MCF 10A (cell line): ENCODE measurements around the gene MCC. TPM values are rescaled to one million over a fixed set of nuclear protein-coding genes. Genes with fewer than 3 reads are reported as not detected.

Source experiments
- BruUV-seq: library from RNA; stranded (reverse); fragments of 400-500 nt; replicated peaks from 2 replicates; lab custom pipeline; 2021; lab: Mats Ljungman, UMichigan
- CTCF ChIA-PET: fragments of 300-600 bp; sonication (Branson Sonifier 250); formaldehyde crosslinking; extraction: SDS; loops from one replicate; lab custom pipeline; 2021; ENCODE audit warnings: antibody characterized with exemption, inconsistent platforms; lab: Yijun Ruan, JAX
- POLR2A ChIA-PET: fragments of 300-600, 350-650 bp; sonication (Branson Sonifier 250); formaldehyde crosslinking; extraction: SDS; loops from one replicate; lab custom pipeline; 2020; ENCODE audit warnings: antibody characterized with exemption, inconsistent platforms; lab: Yijun Ruan, JAX
- DNase-seq: peaks from one replicate; pipeline ENCODE4 v3.0.0-alpha.2; 2018; ENCODE audit not compliant: unreplicated experiment
- H3K27ac Mint-ChIP-seq: one replicate; pipeline ENCODE4 v1.8.0; 2022; ENCODE audit warnings: mild to moderate bottlenecking, low read depth, mixed read lengths; ENCODE audit not compliant: unreplicated experiment
- H3K27me3 Mint-ChIP-seq: one replicate; pipeline ENCODE4 v1.8.0; 2022; ENCODE audit warnings: mixed read lengths; ENCODE audit not compliant: insufficient read depth, unreplicated experiment
- H3K36me3 Mint-ChIP-seq: one replicate; pipeline ENCODE4 v1.8.0; 2022; ENCODE audit warnings: mild to moderate bottlenecking, moderate library complexity, mixed read lengths; ENCODE audit not compliant: insufficient read depth, unreplicated experiment
- H3K4me1 Mint-ChIP-seq: one replicate; pipeline ENCODE4 v1.8.0; 2022; ENCODE audit warnings: mixed read lengths; ENCODE audit not compliant: insufficient read depth, unreplicated experiment
- H3K4me3 Mint-ChIP-seq: one replicate; pipeline ENCODE4 v1.8.0; 2022; ENCODE audit warnings: mild to moderate bottlenecking, moderate library complexity, mixed read lengths; ENCODE audit not compliant: unreplicated experiment
- H3K9me3 Mint-ChIP-seq: one replicate; pipeline ENCODE4 v1.8.0; 2022; ENCODE audit warnings: mixed read lengths; ENCODE audit not compliant: unreplicated experiment
- intact Hi-C: fragments of 100-400 bp; cut with micrococcal nuclease; formaldehyde crosslinking; loops from 2 replicates; pipeline ENCODE4 v1.14.1; 2022
- total RNA-seq: library from RNA; stranded (reverse); gene quantifications from 2 replicates; pipeline ENCODE4 v1.2.3, GENCODE V29; 2022
- TF ChIP-seq, protein P1 (sequence below): fragments of 200-600 bp; IDR thresholded peaks from one replicate; pipeline ENCODE4 v1.8.0; 2022; ENCODE audit warnings: antibody characterized with exemption, mild to moderate bottlenecking; ENCODE audit not compliant: unreplicated experiment

MCC gene
- total RNA-seq, 1 experiment from 2014 or later = 25.3 TPM

DNA sequence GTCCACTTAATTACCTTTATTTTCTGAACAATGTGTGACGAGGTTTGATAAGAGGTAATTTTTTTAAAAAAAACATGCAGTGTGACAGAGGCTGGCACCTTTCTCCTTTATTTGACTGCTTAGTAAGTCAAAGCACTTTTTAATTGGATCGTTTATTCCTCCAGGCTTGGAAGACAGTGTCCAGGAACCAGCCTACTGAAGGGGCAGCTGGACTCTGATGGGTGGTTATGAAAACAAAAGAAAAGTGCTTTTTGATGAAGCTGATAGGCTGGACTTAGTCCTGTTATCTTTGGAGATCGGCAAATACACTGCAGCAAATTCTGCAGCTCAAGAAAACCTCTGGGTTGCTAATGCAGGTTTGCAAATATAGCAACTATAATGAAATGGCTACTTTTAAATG lies 370.0 kb downstream of the MCC start:
- DNase-seq = no peak
- no peaks in the 10 kb centered on the region for H3K9me3 Mint-ChIP-seq
- TF ChIP-seq, protein P1, sequence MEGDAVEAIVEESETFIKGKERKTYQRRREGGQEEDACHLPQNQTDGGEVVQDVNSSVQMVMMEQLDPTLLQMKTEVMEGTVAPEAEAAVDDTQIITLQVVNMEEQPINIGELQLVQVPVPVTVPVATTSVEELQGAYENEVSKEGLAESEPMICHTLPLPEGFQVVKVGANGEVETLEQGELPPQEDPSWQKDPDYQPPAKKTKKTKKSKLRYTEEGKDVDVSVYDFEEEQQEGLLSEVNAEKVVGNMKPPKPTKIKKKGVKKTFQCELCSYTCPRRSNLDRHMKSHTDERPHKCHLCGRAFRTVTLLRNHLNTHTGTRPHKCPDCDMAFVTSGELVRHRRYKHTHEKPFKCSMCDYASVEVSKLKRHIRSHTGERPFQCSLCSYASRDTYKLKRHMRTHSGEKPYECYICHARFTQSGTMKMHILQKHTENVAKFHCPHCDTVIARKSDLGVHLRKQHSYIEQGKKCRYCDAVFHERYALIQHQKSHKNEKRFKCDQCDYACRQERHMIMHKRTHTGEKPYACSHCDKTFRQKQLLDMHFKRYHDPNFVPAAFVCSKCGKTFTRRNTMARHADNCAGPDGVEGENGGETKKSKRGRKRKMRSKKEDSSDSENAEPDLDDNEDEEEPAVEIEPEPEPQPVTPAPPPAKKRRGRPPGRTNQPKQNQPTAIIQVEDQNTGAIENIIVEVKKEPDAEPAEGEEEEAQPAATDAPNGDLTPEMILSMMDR = no peak
- H3K27ac Mint-ChIP-seq = no peak overlapping the region
- no TSS peak for BruUV-seq
- H3K4me1 Mint-ChIP-seq = peaks cover 10% of the 10 kb centered on the region
- H3K36me3 Mint-ChIP-seq = peaks cover 13% of the 10 kb centered on the region
- CTCF ChIA-PET = no interaction called here
- H3K27me3 Mint-ChIP-seq = no peaks in the 10 kb centered on the region
- intact Hi-C loops = no loop called here
- POLR2A ChIA-PET = interaction anchor here (0.7 to 0.9 kb wide), 3 partner anchors 22 to 26 kb away, joined by 3 to 4 read pairs (median 3); no protein-coding TSS in a partner anchor
- no peak overlapping the region for H3K4me3 Mint-ChIP-seq

- Mint-ChIP-seq H3K27me3 (no peaks in the 10 kb centered on the region), H3K36me3 (peaks cover 12% of the 10 kb centered on the region), H3K4me3 (no peak overlapping the region), H3K9me3 (no peaks in the 10 kb centered on the region), H3K27ac (no peak overlapping the region), H3K4me1 (peaks cover 11% of the 10 kb centered on the region)
- intact Hi-C loops = no loop called here
- no TSS peak for BruUV-seq
- DNase-seq = peak; percentile 76
- TF ChIP-seq, protein P1 = no peak
- POLR2A ChIA-PET = interaction anchor here (0.8 kb wide), 1 partner anchor 23 kb away, joined by 3 read pairs; no protein-coding TSS in a partner anchor
- CTCF ChIA-PET = no interaction called here
These were observed 370.6 kb downstream of the MCC start for GRCh38 chr5:113117543-113118115.

- no peak for DNase-seq
- CTCF ChIA-PET = interaction anchor here (0.5 to 0.8 kb wide), 2 partner anchors 267 to 402 kb away, joined by 3 read pairs; no protein-coding TSS in a partner anchor
- intact Hi-C loops = no loop called here
- peaks cover 12% of the 10 kb centered on the region for H3K36me3 Mint-ChIP-seq
- no peak overlapping the region for H3K4me3 Mint-ChIP-seq
- H3K27ac Mint-ChIP-seq = no peak overlapping the region
- POLR2A ChIA-PET = interaction anchor here (0.5 to 1.5 kb wide), 3 partner anchors 12 to 402 kb away, joined by 3 read pairs; no protein-coding TSS in a partner anchor
- TF ChIP-seq, protein P1 = no peak
- no TSS peak for BruUV-seq
- H3K9me3 Mint-ChIP-seq = no peaks in the 10 kb centered on the region
- no peaks in the 10 kb centered on the region for H3K27me3 Mint-ChIP-seq
- H3K4me1 Mint-ChIP-seq = peaks cover 20% of the 10 kb centered on the region
These were observed 372.3 kb downstream of the MCC start for GRCh38 chr5:113115956-113116355.

GRCh38 chr5:113115061-113115460 lies 373.2 kb downstream of the MCC start:
- H3K9me3 Mint-ChIP-seq = no peaks in the 10 kb centered on the region
- DNase-seq = no peak
- no peak overlapping the region for H3K27ac Mint-ChIP-seq
- H3K36me3 Mint-ChIP-seq = peaks cover 12% of the 10 kb centered on the region
- POLR2A ChIA-PET = interaction anchor here (0.8 to 1.5 kb wide), 2 partner anchors 18 to 47 kb away, joined by 3 read pairs; no protein-coding TSS in a partner anchor
- peaks cover 20% of the 10 kb centered on the region for H3K4me1 Mint-ChIP-seq
- intact Hi-C loops = no loop called here
- BruUV-seq = no TSS peak
- TF ChIP-seq, protein P1 = no peak
- no peak overlapping the region for H3K4me3 Mint-ChIP-seq
- CTCF ChIA-PET = interaction anchor here (0.6 to 0.7 kb wide), 2 partner anchors 90 to 334 kb away, joined by 3 read pairs; no protein-coding TSS in a partner anchor
- H3K27me3 Mint-ChIP-seq = no peaks in the 10 kb centered on the region
